DOHH2 (cell line): ENCODE results near the gene GABRB1.

ENCODE experiments used
- H3F3A ChIP-seq: fragments of 200-600 bp; sonication (generic), shearing (Covaris generic); 2 replicates; pipeline ENCODE4 v1.6.0; 2016; ENCODE audit warnings: antibody characterized with exemption, mild to moderate bottlenecking; ENCODE audit not compliant: control insufficient read depth, insufficient read depth
- H3K27ac ChIP-seq: fragments of 200-600 bp; sonication (generic); 2 replicates; pipeline ENCODE4 v1.5.1; 2014; ENCODE audit warnings: low read depth, mild to moderate bottlenecking, low read length, moderate library complexity
- H3K27me3 ChIP-seq: fragments of 200-600 bp; sonication (generic); 2 replicates; pipeline ENCODE4 v1.6.1; 2014; ENCODE audit warnings: mild to moderate bottlenecking, low read length, mixed read lengths; ENCODE audit not compliant: control insufficient read depth
- H3K36me3 ChIP-seq: fragments of 200-600 bp; sonication (generic); 2 replicates; pipeline ENCODE4 v1.6.1; 2014; ENCODE audit warnings: mild to moderate bottlenecking, low read length, moderate library complexity, mixed read lengths; ENCODE audit not compliant: control insufficient read depth
- H3K4me1 ChIP-seq: fragments of 200-600 bp; sonication (generic); 2 replicates; pipeline ENCODE4 v1.6.1; 2014; ENCODE audit warnings: mild to moderate bottlenecking, low read length, mixed read lengths; ENCODE audit not compliant: control insufficient read depth
- H3K4me2 ChIP-seq: fragments of 200-600 bp; sonication (generic); 2 replicates; pipeline ENCODE4 v1.6.0; 2014; ENCODE audit warnings: mild to moderate bottlenecking, low read length, moderate library complexity
- H3K4me3 ChIP-seq: fragments of 200-600 bp; sonication (generic); 2 replicates; pipeline ENCODE4 v1.5.1; 2014; ENCODE audit warnings: mild to moderate bottlenecking, low read length, mixed read lengths
- H3K79me2 ChIP-seq: fragments of 200-600 bp; sonication (generic); 2 replicates; pipeline ENCODE4 v1.6.1; 2014; ENCODE audit warnings: mild to moderate bottlenecking, low read length, mixed read lengths; ENCODE audit not compliant: control insufficient read depth
- H3K9me2 ChIP-seq: fragments of 200-600 bp; sonication (generic); replicated peaks from 2 replicates; pipeline ENCODE4 v1.6.1; 2014; ENCODE audit warnings: mild to moderate bottlenecking, low read length, mixed read lengths; ENCODE audit not compliant: control insufficient read depth
- H3K9me3 ChIP-seq: fragments of 200-600 bp; sonication (generic); 2 replicates; pipeline ENCODE4 v1.6.1; 2014; ENCODE audit warnings: antibody characterized with exemption, low read length, mixed read lengths; ENCODE audit not compliant: control insufficient read depth, insufficient read depth
- H4K20me1 ChIP-seq: fragments of 200-600 bp; sonication (generic); 2 replicates; pipeline ENCODE4 v1.6.0; 2014; ENCODE audit warnings: low read depth, mild to moderate bottlenecking, antibody characterized with exemption, low read length, moderate library complexity; ENCODE audit not compliant: control insufficient read depth, insufficient read depth
- CTCF ChIP-seq: fragments of 200-600 bp; sonication (generic); IDR thresholded peaks from one replicate; pipeline ENCODE4 v1.5.1; 2014; ENCODE audit warnings: antibody characterized with exemption, mild to moderate bottlenecking, low read depth, low read length; ENCODE audit not compliant: poor library complexity, severe bottlenecking
- EZH2phosphoT487 ChIP-seq: fragments of 200-600 bp; sonication (generic); IDR thresholded peaks from 2 replicates; pipeline ENCODE4 v1.6.1; 2017; ENCODE audit warnings: borderline replicate concordance, mild to moderate bottlenecking, antibody characterized with exemption, low read length, moderate library complexity, mixed read lengths

Gene GABRB1

DNA sequence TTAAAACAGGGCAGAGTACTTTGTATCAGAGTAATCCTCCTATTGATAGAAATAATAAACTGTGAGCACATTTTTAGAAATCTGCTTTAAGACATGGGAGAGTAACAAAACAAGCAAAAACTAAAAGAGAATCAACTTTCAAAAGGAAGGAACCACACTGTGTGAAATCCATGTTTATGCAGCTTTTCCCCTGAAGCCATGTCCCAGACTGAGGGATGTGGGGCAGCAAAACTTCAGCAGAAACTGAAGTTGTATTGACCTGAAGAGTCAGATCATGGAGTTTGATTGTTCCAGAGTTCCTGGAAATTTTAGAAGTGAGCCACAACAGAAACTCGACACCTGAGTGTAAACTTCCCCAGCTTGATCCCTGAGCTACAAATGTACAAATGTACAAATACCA is 378.9 kb downstream of the GABRB1 start:
- Histone ChIP-seq H4K20me1 (no peaks in the 10 kb centered on the region), H3K27ac (no peak overlapping the region), H3K9me2 (no peaks in the 10 kb centered on the region), H3K36me3 (no peaks in the 10 kb centered on the region; the same call in 1 of the 2 replicates), H3K27me3 (no peaks in the 10 kb centered on the region), H3K4me3 (no peak overlapping the region), H3K4me2 (no peak overlapping the region), H3K9me3 (no peaks in the 10 kb centered on the region), H3F3A (peaks cover 7% of the 10 kb centered on the region; the same call in 1 of the 2 replicates), H3K4me1 (peaks cover 43% of the 10 kb centered on the region), H3K79me2 (no peaks in the 10 kb centered on the region)
- TF ChIP-seq CTCF (no peak), EZH2phosphoT487 (no peak)

DNA sequence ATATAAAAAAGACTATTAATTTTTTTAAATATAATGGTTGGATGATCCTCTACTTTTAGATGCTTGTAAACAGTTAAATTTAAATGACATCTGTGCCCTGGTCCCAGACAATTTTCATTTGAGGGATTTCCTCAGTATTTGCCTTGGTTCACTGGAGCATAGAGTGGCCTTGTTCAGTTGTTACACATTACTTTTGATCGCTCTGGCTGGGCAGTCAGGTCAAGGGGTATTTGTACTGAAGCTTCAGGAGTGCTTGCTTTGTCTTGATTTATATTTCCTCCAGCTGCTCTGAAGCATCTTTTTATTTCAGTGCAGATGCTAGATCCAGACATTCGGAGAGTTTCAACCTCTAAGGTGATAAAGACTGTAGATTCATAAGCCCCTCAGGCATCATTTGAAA is 382.2 kb downstream of the GABRB1 start:
- H4K20me1 ChIP-seq = no peaks in the 10 kb centered on the region
- H3F3A ChIP-seq = peaks cover 7% of the 10 kb centered on the region; the same call in 1 of the 2 replicates
- H3K4me2 ChIP-seq = peak overlapping the region; percentile 43
- H3K79me2 ChIP-seq = no peaks in the 10 kb centered on the region
- TF ChIP-seq EZH2phosphoT487 (no peak), CTCF (no peak)
- no peaks in the 10 kb centered on the region for H3K9me3 ChIP-seq
- peak overlapping the region; percentile 80 for H3K27ac ChIP-seq
- peaks cover 49% of the 10 kb centered on the region for H3K4me1 ChIP-seq
- no peaks in the 10 kb centered on the region for H3K27me3 ChIP-seq
- H3K36me3 ChIP-seq = no peaks in the 10 kb centered on the region; the same call in 1 of the 2 replicates
- peak overlapping the region; percentile 19 for H3K4me3 ChIP-seq
- H3K9me2 ChIP-seq = no peaks in the 10 kb centered on the region

GRCh38 chr4:47415719-47416118 is 384.4 kb downstream of the GABRB1 start:
- H3K9me2 ChIP-seq = no peaks in the 10 kb centered on the region
- H3K79me2 ChIP-seq = no peaks in the 10 kb centered on the region
- TF ChIP-seq EZH2phosphoT487 = no peak
- TF ChIP-seq CTCF = no peak
- H3K36me3 ChIP-seq = no peaks in the 10 kb centered on the region; the same call in 1 of the 2 replicates
- no peaks in the 10 kb centered on the region for H3K9me3 ChIP-seq
- H4K20me1 ChIP-seq = no peaks in the 10 kb centered on the region
- peaks cover 44% of the 10 kb centered on the region for H3K4me1 ChIP-seq
- no peak overlapping the region for H3K27ac ChIP-seq
- H3K4me3 ChIP-seq = no peak overlapping the region
- H3K27me3 ChIP-seq = no peaks in the 10 kb centered on the region
- H3F3A ChIP-seq = peaks cover 7% of the 10 kb centered on the region; the same call in 1 of the 2 replicates
- no peak overlapping the region for H3K4me2 ChIP-seq

DNA sequence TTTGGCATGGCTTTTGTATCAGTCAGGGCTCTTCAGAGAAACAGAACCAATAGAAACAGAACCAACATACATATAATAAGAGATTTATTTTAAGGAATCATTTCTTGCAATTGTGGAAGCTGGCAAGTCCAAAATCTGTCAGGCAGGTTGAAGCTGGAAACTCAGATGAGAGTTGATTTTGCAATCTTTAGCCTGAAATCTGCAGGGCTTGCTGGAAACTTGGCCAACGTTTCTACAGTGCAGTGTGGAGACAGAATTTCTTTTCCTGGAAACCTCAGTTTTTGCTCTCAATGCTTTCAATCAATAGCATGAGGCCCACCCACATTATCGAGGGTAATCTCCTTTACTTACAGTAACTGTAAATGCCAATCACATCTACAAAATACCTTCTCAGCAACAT is 386.8 kb downstream of the GABRB1 start:
- H3K4me3 ChIP-seq = no peak overlapping the region
- H3K4me2 ChIP-seq = no peak overlapping the region
- no peaks in the 10 kb centered on the region for H3K27me3 ChIP-seq
- peaks cover 31% of the 10 kb centered on the region for H3K4me1 ChIP-seq
- TF ChIP-seq EZH2phosphoT487 (no peak), CTCF (no peak)
- H3K36me3 ChIP-seq = no peaks in the 10 kb centered on the region
- H3K9me3 ChIP-seq = no peaks in the 10 kb centered on the region
- no peak overlapping the region for H3K27ac ChIP-seq
- no peaks in the 10 kb centered on the region for H4K20me1 ChIP-seq
- no peaks in the 10 kb centered on the region for H3K79me2 ChIP-seq
- H3K9me2 ChIP-seq = no peaks in the 10 kb centered on the region
- H3F3A ChIP-seq = peaks cover 7% of the 10 kb centered on the region; the same call in 1 of the 2 replicates
